Amniotic epithelial cell (primary cell): ENCODE data around the gene NPC1L1.
A peak's percentile ranks its signal among the peaks of the same experiment; 100 is the strongest.
"Not testable (repeated sequence)": the region's sequence is repeated elsewhere in the genome, so short reads cannot be mapped to it uniquely, and the experiment has no call there.

Experiments
- DNase-seq: peaks from one replicate; pipeline ENCODE4 v3.0.0-alpha.2; 2010; ENCODE audit warnings: low read depth

The NPC1L1 gene

GRCh38 chr7:44535348-44536064 lies 5.6 kb downstream of the NPC1L1 start:
- no peak for DNase-seq

DNA sequence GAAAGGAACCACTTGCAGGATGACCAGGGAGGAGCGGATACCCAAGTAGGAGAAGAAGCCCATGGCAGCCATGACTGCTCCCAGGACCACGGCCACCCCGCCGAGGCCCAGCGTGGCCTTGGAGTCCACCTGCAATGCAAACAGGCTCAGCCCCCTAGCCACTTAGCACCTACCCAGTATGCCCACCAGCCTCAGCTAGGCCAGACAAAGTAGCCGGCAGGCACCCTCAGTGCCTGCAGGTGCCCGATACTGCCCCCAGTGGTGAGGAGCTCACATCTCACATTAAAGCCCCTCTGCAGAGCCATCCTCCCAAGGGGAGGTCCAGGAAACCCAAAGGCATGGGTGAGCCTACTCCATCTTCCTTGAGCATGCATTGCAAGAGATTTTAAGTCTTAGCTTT lies 6.6 kb downstream of the NPC1L1 start:
- peak; percentile 23 for DNase-seq

DNA sequence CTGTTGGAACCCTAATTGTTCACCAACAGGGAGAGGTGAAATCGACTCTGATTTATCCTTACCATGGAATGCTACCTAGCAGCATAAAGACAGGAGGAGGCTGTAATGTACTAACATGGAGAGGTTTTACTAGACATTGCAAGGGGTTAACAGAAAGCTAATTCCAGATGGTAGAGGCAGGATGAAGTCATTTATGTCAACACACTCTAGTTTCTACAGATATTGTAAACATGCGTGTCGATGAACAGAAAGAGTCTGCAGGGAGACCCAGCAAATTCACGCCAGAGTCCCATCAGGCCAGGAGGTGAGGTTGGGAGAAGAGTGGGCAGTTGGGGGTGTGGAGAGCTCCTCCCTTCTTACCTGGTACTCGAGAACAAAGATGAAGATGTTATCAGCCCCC lies 7.0 kb downstream of the NPC1L1 start:
- no peak for DNase-seq

DNA sequence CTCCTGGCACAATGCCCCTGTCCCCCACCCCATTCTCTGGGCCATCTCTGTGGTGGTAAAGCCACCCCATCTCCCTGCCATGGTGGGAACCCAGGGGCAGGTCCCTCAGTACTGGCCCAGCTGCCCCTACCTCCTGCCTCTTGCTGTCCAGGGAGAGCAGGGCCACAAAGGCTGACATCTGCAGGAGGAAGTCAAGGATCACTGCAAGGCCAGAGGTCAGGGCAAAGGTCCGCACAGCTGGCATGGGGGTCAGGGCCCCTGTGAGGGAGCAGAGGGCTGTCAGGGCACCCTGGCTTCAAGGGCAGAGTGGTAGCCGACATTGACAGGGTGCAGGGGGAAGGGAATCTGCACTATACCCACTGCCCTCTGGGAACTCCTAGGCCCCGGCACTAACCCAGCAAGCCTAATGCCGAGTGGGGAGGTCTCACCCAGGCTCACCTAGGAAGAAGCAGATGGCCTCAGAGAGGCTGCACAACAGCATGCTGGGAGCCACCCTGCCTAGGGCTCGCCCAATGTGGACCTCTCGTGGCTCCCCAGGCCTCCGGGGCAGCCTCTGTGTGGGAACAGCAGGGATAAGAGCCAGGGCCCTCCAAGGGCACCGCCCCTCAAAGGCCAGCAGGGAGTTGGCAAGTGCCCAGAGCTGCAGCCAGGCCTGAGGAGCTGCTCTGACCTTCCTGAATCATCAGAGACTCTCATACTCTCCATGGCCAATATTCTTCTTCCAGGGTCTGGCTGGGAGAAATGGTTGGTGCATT lies 7.7 kb downstream of the NPC1L1 start:
- no peak for DNase-seq

- DNase-seq: no peak
Observed at GRCh38 chr7:44531421-44532380, 9.4 kb downstream of the NPC1L1 start.

- DNase-seq: no peak
Observed at GRCh38 chr7:44530990-44531389, 10.1 kb downstream of the NPC1L1 start.

DNA sequence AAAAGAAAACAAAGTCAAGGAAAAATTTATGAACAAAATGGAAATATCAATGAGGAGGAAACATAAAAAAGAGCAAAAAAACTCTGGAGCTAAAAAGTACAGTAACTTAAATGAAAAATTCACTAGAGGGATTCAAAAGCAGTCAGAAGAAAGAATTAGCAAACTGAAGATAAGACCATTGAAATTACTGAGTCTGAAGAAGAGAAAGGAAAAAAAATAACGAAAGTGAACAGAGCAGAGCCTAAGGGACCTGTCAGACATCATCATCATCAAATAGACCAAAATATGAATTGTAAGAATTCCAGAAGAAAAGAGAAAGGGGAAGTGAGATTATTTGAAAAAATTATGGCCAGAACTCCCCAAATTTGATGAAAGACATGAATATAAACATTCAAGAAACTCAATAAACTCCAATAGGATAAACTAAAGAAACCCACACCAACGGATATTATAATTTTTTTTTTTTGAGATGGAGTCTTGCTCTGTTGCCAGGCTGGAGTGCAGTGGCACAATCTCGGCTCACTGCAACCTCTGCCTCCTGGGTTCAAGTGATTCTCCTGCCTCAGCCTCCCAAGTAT lies 16.2 kb downstream of the NPC1L1 start:
- DNase-seq: no peak

DNA sequence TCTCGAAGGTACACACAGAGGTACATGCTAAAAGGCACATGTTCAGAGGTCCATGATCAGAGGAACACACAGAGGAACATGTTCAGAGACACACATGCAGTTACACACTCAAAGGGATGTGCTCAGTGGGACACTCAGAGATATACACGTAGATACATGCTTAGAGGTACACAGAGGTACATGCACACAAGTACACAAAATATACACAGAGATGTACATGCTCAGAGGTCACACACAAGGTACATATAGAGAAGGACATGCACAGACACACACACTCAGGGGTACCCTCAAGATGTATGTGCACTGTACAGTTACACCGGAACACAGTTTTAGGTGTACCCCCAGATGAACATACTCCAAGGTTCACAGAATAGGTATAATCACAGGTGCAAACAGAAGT lies 18.8 kb downstream of the NPC1L1 start:
- no peak for DNase-seq

- DNase-seq: no peak
Observed at GRCh38 chr7:44521347-44522095, 19.6 kb downstream of the NPC1L1 start.

DNA sequence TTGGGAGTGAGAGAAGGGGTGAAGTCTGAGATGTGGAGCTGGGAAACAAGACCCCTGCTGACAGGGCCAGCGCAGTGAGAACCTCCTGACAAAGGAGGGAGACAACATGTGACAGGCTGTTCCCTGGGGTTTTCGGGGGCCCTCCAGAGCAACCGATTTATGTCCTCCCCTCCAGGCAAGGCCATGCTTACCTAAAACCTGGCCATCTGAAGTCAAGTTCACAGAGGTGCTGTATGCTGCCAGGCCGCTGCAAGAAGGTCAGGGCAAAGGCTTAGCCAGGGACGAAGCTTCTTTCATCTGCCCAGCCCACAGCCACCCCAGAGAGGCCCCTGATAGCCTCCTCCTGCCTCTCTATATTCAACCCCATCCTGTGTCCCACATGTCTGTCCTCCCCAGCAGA lies 20.6 kb downstream of the NPC1L1 start:
- no peak for DNase-seq

DNA sequence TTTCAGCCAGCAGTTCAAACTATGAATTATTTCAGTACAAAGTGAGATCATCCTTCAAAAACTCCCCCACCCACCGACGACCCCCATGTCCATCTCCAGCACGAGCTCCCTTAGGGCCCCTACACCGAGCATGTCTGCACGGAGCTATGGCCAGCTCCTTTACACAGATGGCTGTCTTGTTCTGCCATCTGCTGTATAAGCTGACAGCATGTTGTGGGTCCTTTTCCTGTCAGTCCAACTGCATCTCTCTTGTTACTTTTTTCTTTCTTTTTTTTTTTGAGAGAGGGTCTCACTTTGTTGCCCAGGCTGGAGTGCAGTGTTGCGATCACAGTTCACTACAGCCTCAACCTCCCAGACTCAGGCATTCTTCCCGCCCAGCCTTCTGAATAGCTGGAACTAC lies 21.6 kb downstream of the NPC1L1 start:
- no peak for DNase-seq

GRCh38 chr7:44518761-44519160 lies 22.4 kb downstream of the NPC1L1 start:
- no peak for DNase-seq

- DNase-seq: no peak
Observed at GRCh38 chr7:44517175-44517574, 24.0 kb downstream of the NPC1L1 start.

DNA sequence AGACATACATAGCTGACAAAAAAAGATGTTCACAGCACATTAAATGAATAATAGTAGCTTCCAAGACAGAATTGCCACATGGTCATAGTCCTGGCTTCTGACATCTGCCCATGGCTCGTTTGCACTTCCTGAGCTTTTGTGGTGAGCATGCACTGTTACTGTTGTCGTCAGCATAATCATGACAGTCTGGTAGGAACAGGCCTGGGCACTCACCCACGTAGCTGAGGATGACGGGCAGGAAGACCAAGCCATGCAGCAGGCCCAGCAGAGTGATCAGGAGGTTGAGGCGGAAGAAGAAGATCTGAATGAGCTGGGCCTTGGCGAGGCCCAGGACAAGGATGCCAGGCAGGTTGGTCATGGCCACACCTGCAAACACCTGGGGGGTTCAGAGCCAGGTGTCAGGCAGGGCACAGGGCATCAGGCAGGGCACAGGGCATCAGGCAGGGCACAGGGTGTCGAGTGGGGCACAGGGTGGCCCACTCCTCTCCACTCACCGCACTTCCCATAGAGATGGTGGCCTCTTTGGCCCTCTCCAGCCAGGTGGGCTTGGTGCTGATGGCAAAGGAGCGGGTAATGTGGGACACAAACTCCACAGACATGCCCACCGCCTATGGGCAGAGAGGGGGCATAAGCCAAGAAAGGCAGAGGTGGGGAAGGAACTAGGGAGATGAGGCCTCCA lies 25.4 kb downstream of the NPC1L1 start:
- no peak for DNase-seq

GRCh38 chr7:44512736-44513135 lies 28.4 kb downstream of the NPC1L1 start:
- DNase-seq: no peak

DNA sequence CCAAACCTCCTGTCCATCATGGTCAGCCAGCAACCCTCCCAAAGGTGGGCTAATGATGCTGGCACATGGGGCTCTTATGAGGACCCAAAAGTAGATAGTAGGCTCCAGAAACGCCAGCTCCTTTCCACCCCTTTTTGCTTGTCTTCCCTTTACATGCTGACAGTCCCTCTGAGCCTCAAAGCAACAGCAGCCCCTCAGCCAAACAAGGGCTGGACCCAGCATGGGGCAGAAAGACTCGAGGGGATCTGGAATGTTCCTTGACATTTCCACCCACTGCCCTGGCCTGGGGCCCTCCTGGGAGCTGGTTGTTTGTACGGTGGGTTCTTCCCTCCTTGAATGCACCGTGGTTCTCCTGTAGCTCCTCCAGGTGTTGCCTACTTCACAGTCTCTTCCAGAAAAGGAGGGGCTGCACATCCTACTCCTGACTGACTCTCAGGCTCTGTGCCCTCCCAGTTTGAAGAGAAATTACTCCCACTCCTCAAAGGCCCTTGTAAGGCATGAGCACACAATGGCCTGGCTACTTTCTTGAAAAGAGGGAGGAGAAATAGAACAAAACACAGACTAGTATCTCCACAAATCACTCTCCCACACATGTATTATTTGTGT lies 29.2 kb downstream of the NPC1L1 start:
- DNase-seq: no peak

- DNase-seq: no peak
Observed at GRCh38 chr7:44511236-44511635, 29.9 kb downstream of the NPC1L1 start.

DNA sequence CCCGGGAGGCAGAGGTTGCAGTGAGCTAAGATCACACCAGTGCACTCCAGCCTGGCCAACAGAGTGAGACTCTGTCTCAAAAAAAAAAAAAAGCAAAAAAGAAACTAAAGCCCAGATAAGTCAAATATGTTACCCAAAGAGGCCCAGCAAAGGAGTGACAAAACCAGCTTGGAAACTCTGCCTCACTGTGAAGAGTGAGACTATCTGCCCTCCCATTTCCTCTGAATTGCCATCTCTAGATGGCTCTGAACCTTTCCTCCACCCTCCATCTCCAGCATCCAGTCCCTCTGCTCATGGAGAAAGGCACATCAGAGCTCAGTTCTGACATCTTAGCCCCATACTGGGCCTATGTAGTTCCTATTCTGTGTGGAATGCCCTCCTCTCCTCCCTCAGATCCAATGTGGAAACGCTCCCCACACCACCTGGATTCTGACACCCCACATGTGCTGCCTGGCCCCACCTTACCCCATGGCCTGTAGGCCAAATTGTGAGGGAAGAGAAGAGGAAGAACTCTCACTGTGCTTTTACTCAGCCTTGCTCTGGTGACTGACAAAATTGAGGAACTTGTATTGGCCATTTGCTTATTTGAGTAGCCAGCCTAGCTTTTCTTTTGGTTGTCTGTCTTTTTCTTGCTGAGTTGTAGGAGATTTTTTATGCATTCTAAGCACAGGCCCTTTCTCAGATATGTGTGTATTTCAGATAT lies 32.7 kb downstream of the NPC1L1 start:
- DNase-seq: no peak

DNA sequence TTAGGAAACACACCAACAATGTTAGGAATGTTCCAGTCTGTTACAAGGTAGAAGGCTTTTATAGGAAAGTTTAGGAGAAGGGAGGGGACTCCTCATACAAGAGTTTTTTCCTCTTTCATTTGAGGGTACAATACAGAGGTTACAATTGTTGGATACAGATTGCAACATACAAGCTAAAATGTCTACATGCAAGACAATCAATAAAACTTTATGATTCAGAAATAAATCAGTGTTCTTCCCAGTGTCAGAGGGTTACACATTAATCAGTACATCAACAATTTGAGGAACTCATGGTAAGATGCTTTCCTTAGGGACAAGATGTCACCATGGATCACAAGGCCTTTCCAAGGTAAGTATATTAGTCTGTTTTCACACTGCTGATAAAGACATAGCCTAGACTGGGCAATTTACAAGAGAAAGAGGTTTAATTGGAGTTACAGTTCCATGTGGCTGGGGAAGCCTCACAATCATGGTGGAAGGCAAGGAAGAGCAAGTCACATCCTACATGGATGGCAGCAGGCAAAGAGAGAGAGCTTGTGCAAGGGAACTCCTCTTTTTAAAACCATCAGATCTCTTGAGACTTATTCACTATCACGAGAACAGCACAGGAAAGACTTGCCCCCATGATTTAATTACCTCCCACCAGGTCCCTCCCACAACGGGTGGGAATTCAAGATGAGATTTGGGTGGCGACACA lies 34.4 kb downstream of the NPC1L1 start:
- DNase-seq: not testable (repeated sequence)
